Stimulated activated memory B cell treated with anti-CD40 and anti-IgM and Interleukin-4, amounts not matched to agents 10 μg/mL and 1 μg/mL and 100 μg/mL, for 72 hours (primary cell): ENCODE measurements around the gene H2AZ2.
"Not testable (repeated sequence)": the region's sequence is repeated elsewhere in the genome, so short reads cannot be mapped to it uniquely, and the experiment has no call there.

Source experiments
- ATAC-seq: fragments of 150-1000 bp; cut with Tn5 transposase; 2 replicates; pipeline ENCODE4 v1.10.0; 2021
- H3K27ac Mint-ChIP-seq: one replicate; pipeline ENCODE4 v1.8.0; 2022; ENCODE audit warnings: mild to moderate bottlenecking, mixed read lengths
- H3K27me3 Mint-ChIP-seq: one replicate; pipeline ENCODE4 v1.8.0; 2022; ENCODE audit warnings: mixed read lengths
- H3K36me3 Mint-ChIP-seq: one replicate; pipeline ENCODE4 v1.8.0; 2022; ENCODE audit warnings: mixed read lengths
- H3K4me1 Mint-ChIP-seq: one replicate; pipeline ENCODE4 v1.8.0; 2022; ENCODE audit warnings: mixed read lengths
- H3K4me3 Mint-ChIP-seq: one replicate; pipeline ENCODE4 v1.8.0; 2022; ENCODE audit warnings: mild to moderate bottlenecking, moderate library complexity, mixed read lengths
- H3K9me3 Mint-ChIP-seq: one replicate; pipeline ENCODE4 v1.8.0; 2022; ENCODE audit warnings: mixed read lengths

Gene H2AZ2

DNA sequence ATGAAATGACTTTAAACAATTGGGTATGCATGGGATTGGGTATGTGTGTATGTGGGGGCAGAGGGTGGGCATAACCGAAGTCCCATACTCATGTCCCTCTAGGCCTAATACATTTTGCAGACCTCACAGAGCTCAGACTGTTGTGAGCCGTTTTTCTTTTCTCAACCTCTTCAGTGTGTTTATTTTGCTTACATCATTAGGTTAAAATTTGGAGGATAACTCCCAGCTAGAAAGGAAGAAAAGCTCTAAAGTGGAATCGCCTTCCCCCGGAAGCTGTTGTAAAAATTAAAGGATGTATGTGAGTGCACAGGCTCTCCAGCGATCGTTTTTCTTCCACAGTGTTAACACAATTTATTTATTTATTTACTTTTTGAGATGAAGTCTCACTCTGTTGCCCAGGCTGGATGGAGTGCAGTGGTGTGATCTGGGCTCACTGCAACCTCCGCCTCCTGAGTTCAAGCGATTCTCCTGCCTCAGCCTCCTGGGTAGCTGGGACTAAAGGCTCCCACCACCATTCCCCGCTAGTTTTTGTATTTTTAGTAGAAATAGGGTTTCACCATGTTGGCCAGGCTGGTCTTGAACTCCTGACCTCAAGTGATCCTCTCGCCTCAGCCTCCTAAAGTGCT is 1.5 kb upstream of the H2AZ2 start:
- ATAC-seq, result no peak
- Mint-ChIP-seq H3K36me3 (no peaks in the 10 kb centered on the region), H3K4me3 (peak overlapping the region; percentile 80), H3K4me1 (peaks cover 32% of the 10 kb centered on the region), H3K27ac (peak overlapping the region; percentile 86), H3K27me3 (no peaks in the 10 kb centered on the region), H3K9me3 (no peaks in the 10 kb centered on the region)

DNA sequence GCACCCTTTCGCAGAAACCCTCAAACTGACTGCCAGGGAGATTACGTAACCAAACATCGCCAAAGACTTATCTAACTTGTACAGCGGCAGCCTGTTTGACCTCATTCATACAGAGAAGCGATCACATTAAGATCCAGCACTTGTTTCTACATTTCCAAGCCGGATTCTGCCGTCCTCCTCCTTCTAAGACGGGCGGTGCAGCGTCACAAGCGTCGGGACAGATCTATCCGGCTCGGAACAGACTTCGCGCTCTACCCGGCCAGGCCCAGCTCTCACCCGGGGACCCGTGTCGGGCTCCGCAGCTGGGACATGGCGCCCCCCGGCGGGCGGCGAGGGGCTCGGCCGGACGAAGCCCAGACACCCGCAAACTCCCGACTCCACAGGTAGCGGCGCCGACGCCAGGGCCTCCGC is 373 bp downstream of the H2AZ2 start:
- H3K4me3 Mint-ChIP-seq, result peak overlapping the region; percentile 80
- peaks cover 34% of the 10 kb centered on the region for H3K4me1 Mint-ChIP-seq
- peak overlapping the region; percentile 86 for H3K27ac Mint-ChIP-seq
- H3K36me3 Mint-ChIP-seq, result peaks cover 3% of the 10 kb centered on the region
- peak; percentile 88 for ATAC-seq
- no peaks in the 10 kb centered on the region for H3K27me3 Mint-ChIP-seq
- H3K9me3 Mint-ChIP-seq, result no peaks in the 10 kb centered on the region

DNA sequence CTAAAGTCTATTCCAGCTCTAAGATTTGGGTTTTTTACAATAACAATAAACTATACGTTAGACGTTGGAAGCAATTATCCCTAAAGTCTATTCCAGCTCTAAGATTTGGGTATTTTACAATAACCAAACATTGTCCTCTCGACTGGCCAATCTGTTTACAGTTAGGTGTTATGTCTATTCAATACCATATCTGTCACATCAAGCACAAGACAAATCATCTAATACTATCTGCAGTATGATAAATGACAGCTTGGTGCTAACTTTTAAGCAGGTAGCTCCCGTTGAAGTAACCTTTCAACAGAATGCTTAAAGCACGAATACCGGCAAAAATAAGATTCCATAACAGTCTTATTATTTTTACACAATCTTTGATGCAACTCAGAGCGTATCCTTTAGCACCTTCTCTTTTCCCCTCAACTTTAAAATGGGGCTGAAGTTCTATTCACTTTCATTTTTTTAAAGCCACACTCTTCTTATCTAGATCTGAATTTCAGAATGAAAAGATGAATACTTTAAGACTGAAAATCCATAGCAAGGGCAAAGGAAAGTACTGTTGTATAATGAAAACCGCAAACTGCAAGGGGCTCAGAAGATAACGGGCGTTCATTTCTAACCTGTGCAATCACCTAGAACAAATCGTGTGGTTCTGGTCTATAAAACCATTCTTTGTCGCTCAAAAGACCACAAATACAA is 925 bp downstream of the H2AZ2 start:
- H3K9me3 Mint-ChIP-seq, result no peaks in the 10 kb centered on the region
- peaks cover 40% of the 10 kb centered on the region for H3K4me1 Mint-ChIP-seq
- ATAC-seq, result no peak
- H3K4me3 Mint-ChIP-seq, result peak overlapping the region; percentile 80
- H3K27me3 Mint-ChIP-seq, result no peaks in the 10 kb centered on the region
- H3K36me3 Mint-ChIP-seq, result peaks cover 8% of the 10 kb centered on the region
- peak overlapping the region; percentile 86 for H3K27ac Mint-ChIP-seq

DNA sequence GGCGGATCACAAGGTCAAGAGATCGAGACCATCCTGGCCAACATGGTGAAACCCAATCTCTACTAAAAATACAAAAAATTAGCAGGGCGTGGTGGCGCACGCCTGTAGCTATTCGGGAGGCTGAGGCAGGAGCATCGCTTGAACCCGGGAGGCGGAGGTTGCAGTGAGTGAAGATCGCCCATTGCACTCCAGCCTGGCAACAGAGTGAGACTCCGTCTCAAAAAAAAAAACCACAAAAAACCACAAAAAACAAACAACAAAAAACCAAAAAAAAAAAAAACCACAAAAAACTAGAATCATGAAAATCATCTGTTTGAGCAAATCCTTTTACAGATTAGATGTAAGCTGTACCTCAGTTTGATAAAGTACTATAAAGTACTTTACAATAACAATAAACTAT is 1.5 kb downstream of the H2AZ2 start:
- Mint-ChIP-seq H3K4me3 (peak overlapping the region; percentile 80), H3K36me3 (peaks cover 14% of the 10 kb centered on the region), H3K27ac (peak overlapping the region; percentile 86), H3K4me1 (peaks cover 45% of the 10 kb centered on the region)
- ATAC-seq, H3K27me3 Mint-ChIP-seq, H3K9me3 Mint-ChIP-seq: not testable (repeated sequence)

DNA sequence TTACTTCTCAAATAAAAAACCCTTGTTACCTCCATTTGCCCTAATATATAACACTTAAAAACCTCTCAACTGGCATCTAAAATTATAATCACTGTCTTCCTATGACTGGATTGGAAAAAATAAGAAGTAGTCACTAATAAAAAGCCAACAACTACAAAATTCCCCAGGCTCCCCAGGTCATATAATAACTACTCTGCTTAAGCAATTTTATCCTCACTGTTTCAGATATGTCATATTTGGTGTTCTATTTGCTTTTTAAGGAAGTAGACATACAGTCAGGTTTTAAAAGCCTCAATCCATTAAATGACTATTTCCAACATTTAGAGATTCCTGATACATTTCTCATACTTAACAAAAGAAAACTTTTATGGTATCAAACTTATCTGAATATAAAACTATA is 2.4 kb downstream of the H2AZ2 start:
- peak overlapping the region; percentile 86 for H3K27ac Mint-ChIP-seq

DNA sequence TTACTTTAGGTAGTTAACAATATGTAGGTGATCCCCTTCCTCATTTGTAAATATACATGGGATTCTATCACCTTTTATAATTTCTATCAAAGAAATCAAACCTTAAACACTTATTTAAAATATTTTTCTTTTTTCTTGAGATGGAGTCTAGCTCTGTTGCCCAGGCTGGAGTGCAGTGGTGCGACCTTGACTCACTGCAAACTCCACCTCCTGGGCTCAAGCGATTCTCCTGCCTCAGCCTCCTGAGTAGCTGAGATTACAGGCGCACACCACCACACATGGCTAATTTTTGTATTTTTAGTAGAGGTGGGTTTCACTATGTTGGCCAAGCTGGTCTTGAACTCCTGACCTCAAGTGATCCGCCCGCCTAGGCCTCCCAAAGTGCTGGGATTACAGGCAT is 4.4 kb downstream of the H2AZ2 start:
- ATAC-seq, H3K4me3 Mint-ChIP-seq, H3K27me3 Mint-ChIP-seq, H3K27ac Mint-ChIP-seq, H3K9me3 Mint-ChIP-seq: not testable (repeated sequence)
- Mint-ChIP-seq H3K4me1 (peaks cover 31% of the 10 kb centered on the region), H3K36me3 (peaks cover 32% of the 10 kb centered on the region)

More for the DNA sequence above, 2.4 kb downstream of the H2AZ2 start:
- peaks cover 45% of the 10 kb centered on the region for H3K4me1 Mint-ChIP-seq
- no peak overlapping the region for H3K4me3 Mint-ChIP-seq
- ATAC-seq, result no peak
- no peaks in the 10 kb centered on the region for H3K27me3 Mint-ChIP-seq
- H3K36me3 Mint-ChIP-seq, result peaks cover 23% of the 10 kb centered on the region
- no peaks in the 10 kb centered on the region for H3K9me3 Mint-ChIP-seq

DNA sequence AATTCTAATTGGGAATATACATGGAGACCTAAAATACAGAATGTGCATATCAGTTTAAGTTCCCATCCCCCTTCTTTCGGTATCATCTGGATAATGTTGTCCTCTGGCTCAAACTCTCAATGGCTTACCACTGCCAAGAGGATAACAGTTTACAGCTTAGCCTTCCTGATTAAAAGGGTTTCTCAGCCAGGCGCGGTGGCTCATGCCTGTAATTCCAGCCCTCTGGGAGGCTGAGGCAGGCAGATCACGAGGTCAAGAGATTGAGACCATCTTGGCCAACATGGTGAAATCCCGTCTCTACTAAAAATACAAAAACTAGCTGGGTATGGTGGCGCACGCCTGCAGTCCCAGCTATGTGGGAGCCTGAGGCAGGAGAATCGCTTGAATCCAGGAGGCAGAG is 5.2 kb downstream of the H2AZ2 start:
- H3K27me3 Mint-ChIP-seq, H3K9me3 Mint-ChIP-seq, H3K4me3 Mint-ChIP-seq, ATAC-seq: not testable (repeated sequence)
- Mint-ChIP-seq H3K27ac (peak overlapping the region; percentile 7), H3K4me1 (peaks cover 31% of the 10 kb centered on the region), H3K36me3 (peaks cover 34% of the 10 kb centered on the region)

DNA sequence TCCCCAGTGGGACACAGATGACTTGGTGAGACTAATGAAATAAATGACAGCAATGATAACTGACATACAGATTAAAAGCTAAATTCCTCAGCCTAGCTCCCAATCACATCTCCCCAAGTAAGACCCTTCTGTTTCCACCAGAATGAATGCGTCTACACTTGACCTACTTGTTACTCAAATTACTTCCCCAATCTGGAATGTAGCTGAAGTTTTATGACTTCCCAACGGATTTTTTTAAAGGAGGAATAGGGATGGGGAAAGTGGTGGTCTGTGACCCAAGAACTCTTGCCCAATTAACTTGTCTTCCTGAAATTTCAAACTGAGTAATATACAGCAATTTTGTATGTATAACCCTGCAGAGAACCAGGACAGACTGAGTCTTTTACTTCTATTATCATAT is 9.1 kb downstream of the H2AZ2 start:
- no peak overlapping the region for H3K27ac Mint-ChIP-seq
- no peaks in the 10 kb centered on the region for H3K27me3 Mint-ChIP-seq
- peaks cover 34% of the 10 kb centered on the region for H3K36me3 Mint-ChIP-seq
- H3K4me3 Mint-ChIP-seq, result no peak overlapping the region
- ATAC-seq, result no peak
- H3K4me1 Mint-ChIP-seq, result peaks cover 13% of the 10 kb centered on the region
- no peaks in the 10 kb centered on the region for H3K9me3 Mint-ChIP-seq

DNA sequence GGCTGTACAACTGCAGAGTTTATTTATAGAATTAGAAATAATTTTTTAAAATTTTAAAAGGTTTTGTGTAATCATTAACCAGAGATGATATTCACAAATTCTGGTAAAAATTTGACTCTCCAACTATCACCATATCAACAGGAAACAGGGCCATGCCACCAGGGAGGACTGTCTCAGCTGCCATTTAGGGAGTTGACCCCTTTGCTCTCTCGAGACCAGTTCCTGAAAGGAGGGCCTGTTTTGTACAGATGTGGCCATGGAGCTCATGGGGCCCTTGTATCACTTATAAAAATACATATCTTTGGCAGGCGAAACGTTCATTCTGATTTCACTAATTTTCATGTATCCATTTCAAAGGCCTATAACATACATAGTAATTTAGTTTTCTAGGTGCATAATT is 20.3 kb downstream of the H2AZ2 start:
- ATAC-seq, result no peak
- Mint-ChIP-seq H3K9me3 (no peaks in the 10 kb centered on the region), H3K4me1 (peaks cover 7% of the 10 kb centered on the region), H3K27me3 (no peaks in the 10 kb centered on the region), H3K4me3 (no peak overlapping the region), H3K27ac (no peak overlapping the region), H3K36me3 (peaks cover 5% of the 10 kb centered on the region)

DNA sequence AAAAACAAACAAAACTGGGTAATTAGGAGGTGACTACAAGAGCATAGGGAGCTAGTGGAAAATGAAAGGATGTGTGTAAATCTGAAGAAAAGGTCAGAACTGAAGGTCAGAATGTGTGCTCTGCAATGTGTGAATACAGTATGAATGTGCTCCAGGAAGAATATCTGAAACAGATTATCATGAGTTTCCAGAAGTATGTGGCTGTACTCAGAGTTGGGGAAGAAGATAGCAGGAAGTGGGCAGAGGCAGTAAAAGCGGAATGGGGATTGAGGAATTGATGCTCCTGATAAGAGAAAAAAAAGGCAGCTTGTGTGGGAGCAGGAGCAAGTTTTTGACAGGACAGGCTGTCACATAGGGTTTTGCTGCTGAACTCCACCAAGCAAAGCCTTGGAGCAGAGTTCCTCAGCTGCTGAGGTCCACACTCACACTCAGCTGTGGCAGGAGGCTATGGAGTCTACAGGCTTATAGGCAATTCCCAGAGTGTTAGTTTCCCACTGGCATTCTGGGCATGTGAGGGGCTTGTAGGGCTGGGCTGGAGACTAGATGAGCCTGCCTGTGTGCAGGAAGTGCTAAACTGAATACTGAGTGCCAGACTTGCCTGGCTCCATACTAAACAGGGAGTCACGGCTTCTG is 22.9 kb downstream of the H2AZ2 start:
- Mint-ChIP-seq H3K9me3 (no peaks in the 10 kb centered on the region), H3K36me3 (no peaks in the 10 kb centered on the region), H3K4me1 (peaks cover 7% of the 10 kb centered on the region), H3K4me3 (no peak overlapping the region), H3K27ac (no peak overlapping the region), H3K27me3 (no peaks in the 10 kb centered on the region)
- ATAC-seq, result peak; percentile 36

DNA sequence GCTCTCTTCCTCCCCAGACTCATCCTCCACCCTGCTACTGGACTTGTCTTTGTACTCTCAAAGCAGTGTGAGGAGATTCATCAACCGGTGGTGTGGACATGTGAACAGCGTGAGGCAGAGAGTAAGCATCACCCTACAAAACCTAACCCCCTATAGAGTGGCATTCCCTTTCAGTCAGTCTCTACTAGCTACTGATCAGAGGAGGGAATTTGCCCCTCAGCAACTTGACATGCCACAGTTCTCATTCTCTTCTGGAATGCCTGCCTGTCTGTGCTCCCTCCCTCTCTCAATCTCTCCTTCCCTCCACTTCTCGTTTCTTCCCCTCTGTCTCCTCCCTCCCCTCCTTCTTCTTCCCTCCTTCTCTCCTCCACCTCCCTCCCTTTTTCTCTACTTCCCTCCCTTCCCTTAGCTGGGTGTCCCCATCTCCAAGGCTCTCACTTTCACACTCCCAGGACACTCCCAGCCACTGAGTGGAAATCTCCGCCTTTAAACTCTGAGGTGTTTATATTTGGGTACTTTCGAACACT is 24.6 kb downstream of the H2AZ2 start:
- no peaks in the 10 kb centered on the region for H3K27me3 Mint-ChIP-seq
- no peaks in the 10 kb centered on the region for H3K36me3 Mint-ChIP-seq
- H3K4me3 Mint-ChIP-seq, result no peak overlapping the region
- peak overlapping the region; percentile 1 for H3K27ac Mint-ChIP-seq
- H3K4me1 Mint-ChIP-seq, result peaks cover 7% of the 10 kb centered on the region
- ATAC-seq, result no peak
- no peaks in the 10 kb centered on the region for H3K9me3 Mint-ChIP-seq

DNA sequence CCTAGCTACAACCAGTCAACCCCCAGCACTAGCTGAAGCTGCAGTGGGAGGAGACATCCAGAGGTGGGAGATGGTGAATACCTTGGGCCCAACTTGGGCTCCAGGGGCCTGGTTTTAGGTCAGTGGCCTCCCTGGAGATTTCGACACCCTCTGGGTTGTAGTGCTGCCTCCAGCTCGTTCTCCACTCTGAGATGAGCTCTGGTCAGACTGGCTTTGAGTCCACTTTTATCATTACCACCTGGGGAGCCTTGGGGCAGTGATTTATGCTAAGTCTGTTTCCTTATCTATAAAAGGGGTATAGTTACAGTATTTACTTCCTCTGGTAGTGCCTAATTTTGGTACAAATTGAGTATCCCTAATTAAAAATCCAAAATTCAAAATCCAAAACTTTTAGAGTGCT is 28.6 kb downstream of the H2AZ2 start:
- no peak overlapping the region for H3K27ac Mint-ChIP-seq
- H3K4me3 Mint-ChIP-seq, result no peak overlapping the region
- H3K27me3 Mint-ChIP-seq, result no peaks in the 10 kb centered on the region
- H3K4me1 Mint-ChIP-seq, result no peaks in the 10 kb centered on the region
- no peaks in the 10 kb centered on the region for H3K36me3 Mint-ChIP-seq
- ATAC-seq, result no peak
- no peaks in the 10 kb centered on the region for H3K9me3 Mint-ChIP-seq

DNA sequence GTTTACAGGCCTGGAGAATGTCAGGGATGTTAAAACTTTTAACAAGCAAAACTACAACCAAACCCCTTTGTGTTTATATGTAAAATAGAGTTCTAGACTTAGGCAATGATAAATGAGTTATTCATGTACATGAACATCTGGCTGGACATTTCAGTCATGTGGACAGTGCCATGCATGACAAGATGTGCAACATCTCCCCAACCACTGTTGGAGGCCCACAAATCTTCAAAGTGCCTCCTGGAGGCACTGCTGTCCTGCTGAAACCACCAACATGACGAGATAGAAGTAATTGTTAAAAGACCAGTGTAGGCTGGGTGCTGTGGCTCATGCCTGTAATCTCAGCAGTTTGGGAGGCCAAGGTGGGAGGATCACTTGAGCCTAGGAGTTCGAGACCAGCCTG is 33.0 kb downstream of the H2AZ2 start:
- no peak overlapping the region for H3K27ac Mint-ChIP-seq

DNA sequence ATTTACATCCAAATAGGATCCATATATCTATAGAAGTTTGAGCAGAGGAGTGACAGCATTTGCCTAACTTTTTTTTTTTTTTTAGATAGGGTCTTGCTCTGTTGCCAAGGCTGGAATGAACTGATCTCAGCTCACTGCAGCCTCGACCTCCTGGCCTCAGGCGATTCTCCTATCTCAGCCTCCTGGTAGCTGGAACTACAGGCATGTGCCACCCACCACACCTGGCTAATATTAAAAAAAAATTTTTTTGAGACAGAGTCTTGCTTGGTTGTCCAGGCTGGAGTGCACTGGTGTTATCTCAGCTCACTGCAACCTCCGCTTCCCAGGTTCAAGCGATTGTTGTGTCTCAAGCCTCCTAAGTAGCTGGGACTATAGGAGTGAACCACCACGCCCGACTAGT is 36.3 kb downstream of the H2AZ2 start:
- no peak overlapping the region for H3K4me3 Mint-ChIP-seq
- H3K9me3 Mint-ChIP-seq, result no peaks in the 10 kb centered on the region
- no peak overlapping the region for H3K27ac Mint-ChIP-seq
- no peaks in the 10 kb centered on the region for H3K27me3 Mint-ChIP-seq
- ATAC-seq, result no peak
- no peaks in the 10 kb centered on the region for H3K4me1 Mint-ChIP-seq
- H3K36me3 Mint-ChIP-seq, result no peaks in the 10 kb centered on the region

More for the DNA sequence above, 33.0 kb downstream of the H2AZ2 start:
- Mint-ChIP-seq H3K9me3 (no peaks in the 10 kb centered on the region), H3K36me3 (no peaks in the 10 kb centered on the region), H3K4me1 (no peaks in the 10 kb centered on the region), H3K27me3 (no peaks in the 10 kb centered on the region), H3K4me3 (no peak overlapping the region)
- no peak for ATAC-seq

DNA sequence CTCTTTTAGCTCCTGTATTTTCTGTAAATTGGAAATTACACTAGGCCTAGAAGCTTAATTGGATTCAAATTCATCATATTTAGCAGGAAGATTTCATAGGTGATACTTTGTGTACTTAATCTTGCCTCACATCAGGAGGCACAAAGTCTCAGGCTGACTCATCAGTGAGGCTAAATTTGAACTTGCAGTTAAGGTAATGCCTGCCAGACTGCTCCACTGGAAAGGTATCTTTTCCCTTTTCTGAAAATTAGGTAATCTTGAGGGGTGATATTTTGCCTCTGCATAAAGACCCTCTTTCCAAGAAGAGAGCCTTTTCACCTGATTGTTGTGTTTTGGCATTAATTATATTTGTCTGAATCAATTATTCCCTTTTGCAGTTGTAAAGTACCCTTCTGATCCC is 36.8 kb downstream of the H2AZ2 start:
- no peaks in the 10 kb centered on the region for H3K9me3 Mint-ChIP-seq
- H3K4me3 Mint-ChIP-seq, result no peak overlapping the region
- no peaks in the 10 kb centered on the region for H3K36me3 Mint-ChIP-seq
- no peak overlapping the region for H3K27ac Mint-ChIP-seq
- H3K4me1 Mint-ChIP-seq, result no peaks in the 10 kb centered on the region
- ATAC-seq, result no peak
- no peaks in the 10 kb centered on the region for H3K27me3 Mint-ChIP-seq
